ENCODE measurements around the gene ZNF837. TPM values are rescaled to one million over a fixed set of nuclear protein-coding genes. Genes with fewer than 3 reads are reported as not detected.

Gene ZNF837
- total and polyA plus RNA-seq, 2 of the 13 experiments (the other 11 are each of a cell fraction or from before 2014, with no cell fraction given), result 0.29 to 1.3 TPM

DNA sequence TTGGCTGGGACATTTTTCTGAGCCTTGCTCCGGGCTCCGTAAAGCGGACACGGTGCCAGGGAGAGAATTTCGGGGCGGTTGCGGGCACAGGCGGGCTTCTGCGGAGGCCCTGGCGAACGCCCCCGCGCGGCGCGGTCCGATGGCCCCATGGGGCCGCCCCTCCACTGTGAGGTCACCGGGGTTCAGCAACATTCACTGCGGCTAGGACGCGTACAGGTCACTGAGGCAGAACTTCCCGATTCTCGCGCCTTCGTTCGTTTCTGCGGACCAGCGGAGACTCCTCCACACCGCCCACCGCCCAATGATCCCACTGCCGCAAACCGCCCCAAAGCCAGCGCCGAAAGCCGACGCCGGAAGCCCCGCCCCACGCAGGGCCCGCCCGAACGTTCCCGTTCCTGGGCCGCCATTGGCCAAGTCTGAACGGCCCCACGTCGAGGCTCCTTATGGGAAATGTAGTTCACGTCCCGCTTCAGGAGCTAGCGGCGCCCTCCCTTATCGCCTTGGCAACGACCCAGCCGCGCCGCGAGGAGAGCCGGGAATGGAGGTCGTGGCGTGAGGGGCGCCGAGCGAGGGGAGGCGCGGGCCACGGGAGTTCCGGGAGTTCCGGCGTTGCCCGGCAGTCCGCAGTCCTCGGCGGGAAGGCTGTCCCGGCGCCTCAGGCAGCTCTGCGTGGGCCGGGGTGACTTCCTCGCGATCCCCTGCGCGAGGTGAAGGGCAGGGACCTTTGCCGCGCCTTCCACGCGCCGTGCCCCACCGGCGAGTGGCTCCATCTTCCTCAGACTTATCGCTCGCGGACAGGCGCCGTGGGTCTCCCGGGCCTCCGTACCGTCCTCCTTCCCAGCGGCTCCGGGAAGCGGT is 27.6 kb upstream of the ZNF837 start, which contains the start of gene ZNF584 (continued):
- TF ChIP-seq ZNF3 (CRISPR knock-in tag; IDR thresholded peaks at IDR 0.05), result no peak
- TF ChIP-seq, protein P1, sequence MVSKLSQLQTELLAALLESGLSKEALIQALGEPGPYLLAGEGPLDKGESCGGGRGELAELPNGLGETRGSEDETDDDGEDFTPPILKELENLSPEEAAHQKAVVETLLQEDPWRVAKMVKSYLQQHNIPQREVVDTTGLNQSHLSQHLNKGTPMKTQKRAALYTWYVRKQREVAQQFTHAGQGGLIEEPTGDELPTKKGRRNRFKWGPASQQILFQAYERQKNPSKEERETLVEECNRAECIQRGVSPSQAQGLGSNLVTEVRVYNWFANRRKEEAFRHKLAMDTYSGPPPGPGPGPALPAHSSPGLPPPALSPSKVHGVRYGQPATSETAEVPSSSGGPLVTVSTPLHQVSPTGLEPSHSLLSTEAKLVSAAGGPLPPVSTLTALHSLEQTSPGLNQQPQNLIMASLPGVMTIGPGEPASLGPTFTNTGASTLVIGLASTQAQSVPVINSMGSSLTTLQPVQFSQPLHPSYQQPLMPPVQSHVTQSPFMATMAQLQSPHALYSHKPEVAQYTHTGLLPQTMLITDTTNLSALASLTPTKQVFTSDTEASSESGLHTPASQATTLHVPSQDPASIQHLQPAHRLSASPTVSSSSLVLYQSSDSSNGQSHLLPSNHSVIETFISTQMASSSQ (IDR thresholded peaks at IDR 0.05; ENCODE audit: low read depth), result no peak
- TF ChIP-seq, protein P1 (CRISPR knock-in tag; IDR thresholded peaks at IDR 0.05; ENCODE audit: borderline replicate concordance), result peak; percentile 44; the same call in 1 of the 2 replicates
- TF ChIP-seq SP2 (CRISPR knock-in tag; IDR thresholded peaks at IDR 0.05), result peak; percentile 92
- no peak for TF ChIP-seq SMAD1 (CRISPR knock-in tag; IDR thresholded peaks at IDR 0.05; ENCODE audit: borderline replicate concordance, low read depth)
- peak; percentile 75; the same call in 1 of the 2 replicates for TF ChIP-seq KLF12 (CRISPR knock-in tag; IDR thresholded peaks at IDR 0.05; ENCODE audit: borderline replicate concordance)
- no peak for TF ChIP-seq PHF21A (CRISPR knock-in tag; IDR thresholded peaks at IDR 0.05)
- TF ChIP-seq ZNF331 (CRISPR knock-in tag; IDR thresholded peaks at IDR 0.05), result peak; percentile 26; the same call in 1 of the 2 replicates
- TF ChIP-seq GZF1 (CRISPR knock-in tag; IDR thresholded peaks at IDR 0.05), result 0 out of 2 replicates have a peak, but pooled peaks have one; percentile 54
- peak; percentile 49; the same call in 1 of the 2 replicates for TF ChIP-seq KAT7 (CRISPR knock-in tag; IDR thresholded peaks at IDR 0.05; ENCODE audit: borderline replicate concordance)
- TF ChIP-seq, protein P2, sequence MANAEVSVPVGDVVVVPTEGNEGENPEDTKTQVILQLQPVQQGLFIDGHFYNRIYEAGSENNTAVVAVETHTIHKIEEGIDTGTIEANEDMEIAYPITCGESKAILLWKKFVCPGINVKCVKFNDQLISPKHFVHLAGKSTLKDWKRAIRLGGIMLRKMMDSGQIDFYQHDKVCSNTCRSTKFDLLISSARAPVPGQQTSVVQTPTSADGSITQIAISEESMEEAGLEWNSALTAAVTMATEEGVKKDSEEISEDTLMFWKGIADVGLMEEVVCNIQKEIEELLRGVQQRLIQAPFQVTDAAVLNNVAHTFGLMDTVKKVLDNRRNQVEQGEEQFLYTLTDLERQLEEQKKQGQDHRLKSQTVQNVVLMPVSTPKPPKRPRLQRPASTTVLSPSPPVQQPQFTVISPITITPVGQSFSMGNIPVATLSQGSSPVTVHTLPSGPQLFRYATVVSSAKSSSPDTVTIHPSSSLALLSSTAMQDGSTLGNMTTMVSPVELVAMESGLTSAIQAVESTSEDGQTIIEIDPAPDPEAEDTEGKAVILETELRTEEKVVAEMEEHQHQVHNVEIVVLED (CRISPR knock-in tag; IDR thresholded peaks at IDR 0.05; ENCODE audit: borderline replicate concordance), result peak; percentile 100
- TF ChIP-seq ZNF782 (CRISPR knock-in tag; IDR thresholded peaks at IDR 0.05; ENCODE audit: borderline replicate concordance), result peak; percentile 85; the same call in 1 of the 2 replicates
- TF ChIP-seq, protein P3, sequence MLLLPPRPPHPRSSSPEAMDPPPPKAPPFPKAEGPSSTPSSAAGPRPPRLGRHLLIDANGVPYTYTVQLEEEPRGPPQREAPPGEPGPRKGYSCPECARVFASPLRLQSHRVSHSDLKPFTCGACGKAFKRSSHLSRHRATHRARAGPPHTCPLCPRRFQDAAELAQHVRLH (CRISPR knock-in tag; IDR thresholded peaks at IDR 0.05; ENCODE audit: borderline replicate concordance, low read depth), result no peak
- TF ChIP-seq PAWR (CRISPR knock-in tag; IDR thresholded peaks at IDR 0.05; ENCODE audit: borderline replicate concordance), result 0 out of 2 replicates have a peak, but pooled peaks have one; percentile 61
